ENCODE measurements around the gene MYO15B. TPM values are rescaled to one million over a fixed set of nuclear protein-coding genes. Genes with fewer than 3 reads are reported as not detected.

Gene MYO15B
- total and polyA plus RNA-seq, 2 of the 13 experiments (the other 11 are each of a cell fraction or from before 2014, with no cell fraction given) = 2.8 to 8.1 TPM

- TF ChIP-seq POLR2A (IDR thresholded peaks at IDR 0.05; ENCODE audit: insufficient read depth in 1 of 2, low read depth in 2 of 2, low read length in 2 of 2) = 0 out of 4 replicates have a peak, but pooled peaks of 1 of the 2 experiments have one; percentile 17
Observed at GRCh38 chr17:75626496-75627038, 39.0 kb downstream of the MYO15B start (continued).

GRCh38 chr17:75627094-75627493 is 39.5 kb downstream of the MYO15B start:
- Histone ChIP-seq H3K4me2 (ENCODE audit: low read depth, low read length) (no peak overlapping the region), H2AFZ (ENCODE audit: low read length) (no peak overlapping the region), H3K27me3 (ENCODE audit: control insufficient read depth in 1 of 2, insufficient read depth in 2 of 2, low read length in 2 of 2) (no peaks in the 10 kb centered on the region), H3K36me3 (replicated peaks in 1 of 2; ENCODE audit: control insufficient read depth in 1 of 2, insufficient read depth in 2 of 2, low read length in 2 of 2) (peaks cover 19 to 21% of the 10 kb centered on the region in 2 experiments; a peak in 4 of 5 replicates), H3K9ac (ENCODE audit: insufficient read depth, low read depth, low read length) (no peak overlapping the region), H3K9me3 (ENCODE audit: low read length) (no peaks in the 10 kb centered on the region), H3K4me3 (replicated peaks in 1 of 3; ENCODE audit: insufficient read depth in 1 of 3, low read depth in 2 of 3, low read length in 3 of 3) (no peak overlapping the region), H3K27ac (ENCODE audit: extremely low read length, insufficient read depth, low read length) (no peak overlapping the region), H3K4me1 (ENCODE audit: insufficient read depth, low read length) (peaks cover 6% of the 10 kb centered on the region; the same call in 1 of the 2 replicates), H3K79me2 (ENCODE audit: insufficient read depth, low read length) (no peaks in the 10 kb centered on the region), H4K20me1 (ENCODE audit: insufficient read depth, low read length) (no peaks in the 10 kb centered on the region; the same call in 1 of the 2 replicates)
- no peak for DNase-seq (ENCODE audit: low spot score)
- BruUV-seq (replicated peaks) = no TSS peak
- ATAC-seq = no peak
- POLR2A ChIA-PET = interaction anchor here (3.6 kb wide), 1 partner anchor 16 kb away, joined by 16 read pairs; no protein-coding TSS in a partner anchor
- WGBS (ENCODE audit: low lambda C conversion rate) = 93% methylated on average over 6 of the region's 10 CpGs
- intact Hi-C loops (cut with micrococcal nuclease; ENCODE audit: unreplicated experiment) = no loop called here
- TF ChIP-seq NKX3-1 (CRISPR knock-in tag; IDR thresholded peaks at IDR 0.05) = no peak
- no peak for TF ChIP-seq HNRNPL (IDR thresholded peaks at IDR 0.05; ENCODE audit: low read depth, low read length)
- no peak for TF ChIP-seq HMGXB3 (CRISPR knock-in tag; IDR thresholded peaks at IDR 0.05; ENCODE audit: borderline replicate concordance)
- TF ChIP-seq AGO1 (IDR thresholded peaks at IDR 0.05; ENCODE audit: low read depth, low read length, poor library complexity, severe bottlenecking) = no peak
- TF ChIP-seq MNT (IDR thresholded peaks at IDR 0.05) = peak; percentile 20; the same call in 1 of the 2 replicates
- TF ChIP-seq NCOR1 (IDR thresholded peaks at IDR 0.05; ENCODE audit: borderline replicate concordance, low read length) = no peak
- no peak for FAIRE-seq
- CTCF ChIA-PET (ENCODE audit: low intra/inter-chr PET ratio, low total read pairs) = no interaction called here
- in situ Hi-C loops (cut with HindIII; ENCODE audit: extremely low pct_ligation_motif_present, low pct_unique_long_range_greater_than_20kb) = no loop called here

Data from HepG2 (cell line).